GM06990 (cell line): Measurements from ENCODE around the gene ARHGEF4.

Experiments used
- DNase-seq: peaks from one replicate; pipeline ENCODE4 v3.0.0-alpha.2; 2011; ENCODE audit not compliant: insufficient read length; ENCODE audit errors: extremely low read depth
- H3K27me3 ChIP-seq: replicated peaks from 2 replicates; pipeline ENCODE4 v1.6.0; 2011; ENCODE audit warnings: low read length; ENCODE audit not compliant: control insufficient read depth, insufficient read depth
- H3K36me3 ChIP-seq: 2 replicates; pipeline ENCODE4 v1.5.1; 2011; ENCODE audit warnings: low read length; ENCODE audit not compliant: control insufficient read depth, insufficient read depth
- H3K4me3 ChIP-seq: replicated peaks from 2 replicates; pipeline ENCODE4 v1.5.1; 2011; ENCODE audit warnings: low read depth, mild to moderate bottlenecking, control low read depth, low read length
- TF ChIP-seq, protein P1 (sequence below): IDR thresholded peaks from 2 replicates; pipeline ENCODE4 v1.5.1; 2011; ENCODE audit warnings: low read length, control low read depth, mild to moderate bottlenecking, inconsistent platforms; ENCODE audit not compliant: insufficient read depth, poor library complexity, severe bottlenecking

The ARHGEF4 gene

DNA sequence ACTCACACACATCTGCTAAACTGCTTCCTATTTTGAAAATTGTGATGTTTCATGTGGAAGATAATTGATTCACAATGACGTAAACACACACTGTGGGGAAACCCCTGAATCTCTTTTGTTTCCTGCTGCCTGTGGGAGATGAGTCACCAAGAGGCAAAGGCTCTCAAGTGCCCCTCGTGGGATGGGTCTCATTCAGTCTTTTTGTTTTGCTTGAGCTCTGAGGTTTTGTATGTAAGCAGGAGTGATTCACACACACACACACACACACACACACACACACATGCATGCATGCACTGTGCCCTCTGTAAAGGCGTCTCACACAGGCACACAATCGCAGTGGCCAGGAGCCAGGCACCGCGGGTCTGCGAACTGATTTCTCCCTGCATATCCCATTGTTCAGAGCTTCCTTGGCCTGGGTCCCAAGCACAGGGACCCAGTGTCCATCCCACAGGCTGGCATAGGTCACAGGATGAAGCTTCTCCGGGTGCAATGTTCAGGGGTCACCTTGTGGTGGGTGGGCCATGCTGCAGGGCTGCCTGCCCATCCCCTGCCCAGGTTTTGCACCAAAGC, 12.1 kb upstream of the ARHGEF4 start:
- Histone ChIP-seq H3K36me3 (no peaks in the 10 kb centered on the region), H3K4me3 (no peak overlapping the region), H3K27me3 (no peaks in the 10 kb centered on the region; the same call in 1 of the 2 replicates)
- DNase-seq: no peak
- TF ChIP-seq, protein P1, sequence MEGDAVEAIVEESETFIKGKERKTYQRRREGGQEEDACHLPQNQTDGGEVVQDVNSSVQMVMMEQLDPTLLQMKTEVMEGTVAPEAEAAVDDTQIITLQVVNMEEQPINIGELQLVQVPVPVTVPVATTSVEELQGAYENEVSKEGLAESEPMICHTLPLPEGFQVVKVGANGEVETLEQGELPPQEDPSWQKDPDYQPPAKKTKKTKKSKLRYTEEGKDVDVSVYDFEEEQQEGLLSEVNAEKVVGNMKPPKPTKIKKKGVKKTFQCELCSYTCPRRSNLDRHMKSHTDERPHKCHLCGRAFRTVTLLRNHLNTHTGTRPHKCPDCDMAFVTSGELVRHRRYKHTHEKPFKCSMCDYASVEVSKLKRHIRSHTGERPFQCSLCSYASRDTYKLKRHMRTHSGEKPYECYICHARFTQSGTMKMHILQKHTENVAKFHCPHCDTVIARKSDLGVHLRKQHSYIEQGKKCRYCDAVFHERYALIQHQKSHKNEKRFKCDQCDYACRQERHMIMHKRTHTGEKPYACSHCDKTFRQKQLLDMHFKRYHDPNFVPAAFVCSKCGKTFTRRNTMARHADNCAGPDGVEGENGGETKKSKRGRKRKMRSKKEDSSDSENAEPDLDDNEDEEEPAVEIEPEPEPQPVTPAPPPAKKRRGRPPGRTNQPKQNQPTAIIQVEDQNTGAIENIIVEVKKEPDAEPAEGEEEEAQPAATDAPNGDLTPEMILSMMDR: no peak

DNA sequence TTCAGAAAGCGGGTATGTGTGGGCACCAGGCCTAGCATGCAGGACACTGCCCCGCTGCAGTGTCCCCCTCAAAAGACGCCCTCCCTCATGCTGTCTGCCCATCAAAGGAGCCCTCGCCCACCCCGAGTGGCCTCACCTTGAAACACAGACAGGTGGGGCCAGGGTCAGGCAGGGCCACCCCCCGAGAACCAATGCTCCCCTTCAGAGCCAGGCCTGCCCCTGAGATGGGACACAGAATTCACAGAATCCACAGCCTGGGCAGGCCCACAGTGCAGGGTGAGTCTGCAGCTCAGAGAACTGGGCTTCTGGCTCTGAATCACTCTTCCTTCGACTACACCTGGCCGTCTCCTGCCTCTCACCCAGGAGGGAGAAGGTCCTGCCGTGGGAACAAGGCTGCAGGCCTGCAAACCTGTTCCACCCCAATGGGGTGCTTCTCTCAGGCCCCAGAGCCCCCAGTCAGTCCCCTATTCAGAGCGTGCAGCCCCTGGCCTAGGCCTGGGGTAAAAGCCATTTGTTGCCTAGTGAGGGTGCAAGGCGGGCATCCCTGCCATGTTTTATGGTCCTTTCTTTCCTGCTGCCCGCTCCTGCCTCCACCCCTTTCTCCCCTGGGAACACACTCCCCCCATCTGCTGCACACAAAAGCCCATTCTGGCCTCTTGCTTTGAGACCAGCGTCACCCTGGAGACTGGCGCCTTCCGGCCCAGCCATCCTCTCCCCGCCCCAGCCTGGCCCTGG, 11.3 kb upstream of the ARHGEF4 start:
- H3K27me3 ChIP-seq: no peaks in the 10 kb centered on the region; the same call in 1 of the 2 replicates
- no peaks in the 10 kb centered on the region for H3K36me3 ChIP-seq
- TF ChIP-seq, protein P1: no peak
- no peak overlapping the region for H3K4me3 ChIP-seq
- no peak for DNase-seq

DNA sequence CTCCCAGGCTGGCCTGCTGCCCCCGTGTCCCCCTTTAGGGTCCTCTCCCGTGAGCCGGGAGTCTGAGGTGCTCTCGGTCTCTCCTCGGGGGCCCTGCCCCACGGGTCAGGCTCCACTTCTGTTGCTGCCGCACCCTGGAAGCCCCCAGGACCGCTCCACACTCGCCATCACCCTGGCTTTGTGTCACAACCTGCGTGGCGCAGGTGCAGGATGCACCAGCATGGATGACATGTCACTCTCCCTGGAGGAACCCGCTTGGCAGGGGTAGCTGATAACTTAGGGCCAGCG, 10.8 kb upstream of the ARHGEF4 start:
- no peaks in the 10 kb centered on the region; the same call in 1 of the 2 replicates for H3K27me3 ChIP-seq
- H3K4me3 ChIP-seq: no peak overlapping the region
- TF ChIP-seq, protein P1: no peak
- no peak for DNase-seq
- H3K36me3 ChIP-seq: no peaks in the 10 kb centered on the region

DNA sequence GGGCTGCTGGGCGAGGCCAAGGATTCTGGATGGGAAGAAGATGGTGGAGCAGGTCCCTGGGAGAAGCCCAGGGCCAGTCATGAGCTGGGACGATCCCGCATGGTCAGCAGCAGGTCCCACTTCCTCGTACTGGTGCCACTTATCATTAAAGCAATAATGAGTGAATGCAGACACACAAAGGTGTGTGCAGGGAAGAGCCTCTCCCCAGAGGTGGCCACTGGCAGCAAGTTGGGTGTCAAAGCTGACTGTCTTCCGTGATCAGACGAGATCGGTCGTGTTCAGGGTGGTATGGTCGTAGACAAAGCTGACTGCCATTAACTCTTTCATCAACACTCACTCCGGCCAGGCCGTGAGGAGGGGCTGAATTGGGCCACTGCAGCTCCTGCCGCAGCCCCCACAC, 10.3 kb upstream of the ARHGEF4 start:
- H3K27me3 ChIP-seq: no peaks in the 10 kb centered on the region; the same call in 1 of the 2 replicates
- TF ChIP-seq, protein P1: no peak
- no peak overlapping the region for H3K4me3 ChIP-seq

DNA sequence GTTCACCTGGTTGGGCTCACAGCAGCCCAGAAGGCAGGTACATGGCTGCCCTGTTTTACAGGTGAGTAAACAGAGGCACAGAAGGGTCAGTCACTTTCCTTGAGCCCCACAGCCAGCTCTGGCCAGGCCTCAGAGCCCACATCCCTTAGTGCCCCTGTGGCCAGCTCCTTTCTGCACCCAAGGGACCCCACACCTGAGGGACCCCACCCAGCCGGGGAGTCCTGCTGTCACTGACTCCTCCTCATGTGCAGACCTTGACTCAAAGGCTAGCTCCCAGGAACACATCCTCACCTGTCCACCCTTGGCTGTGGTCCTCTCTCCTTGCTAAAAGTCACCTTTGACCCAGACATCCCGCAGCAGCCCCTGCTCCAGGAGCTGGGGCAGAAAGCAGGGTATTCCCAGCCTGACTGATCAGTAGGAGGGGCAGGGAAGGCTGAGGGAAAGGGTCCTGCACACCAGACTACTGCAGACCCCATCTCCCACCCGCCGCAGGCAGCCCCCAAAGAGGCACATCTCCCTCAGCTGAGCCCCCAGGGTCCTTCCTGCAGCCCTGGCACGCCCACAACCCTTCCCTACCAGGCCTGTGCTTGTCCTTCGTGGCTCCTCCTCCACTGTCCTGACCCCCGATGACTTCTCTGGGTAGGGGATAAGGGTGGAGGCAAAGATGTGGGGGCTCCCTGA, 9.8 kb upstream of the ARHGEF4 start:
- Histone ChIP-seq H3K36me3 (no peaks in the 10 kb centered on the region), H3K4me3 (no peak overlapping the region), H3K27me3 (no peaks in the 10 kb centered on the region; the same call in 1 of the 2 replicates)
- TF ChIP-seq, protein P1: no peak
- no peak for DNase-seq

More for the DNA sequence above, 10.3 kb upstream of the ARHGEF4 start:
- H3K36me3 ChIP-seq: no peaks in the 10 kb centered on the region
- no peak for DNase-seq
